ENCODE results near the gene CAB39L.

The CAB39L gene

DNA sequence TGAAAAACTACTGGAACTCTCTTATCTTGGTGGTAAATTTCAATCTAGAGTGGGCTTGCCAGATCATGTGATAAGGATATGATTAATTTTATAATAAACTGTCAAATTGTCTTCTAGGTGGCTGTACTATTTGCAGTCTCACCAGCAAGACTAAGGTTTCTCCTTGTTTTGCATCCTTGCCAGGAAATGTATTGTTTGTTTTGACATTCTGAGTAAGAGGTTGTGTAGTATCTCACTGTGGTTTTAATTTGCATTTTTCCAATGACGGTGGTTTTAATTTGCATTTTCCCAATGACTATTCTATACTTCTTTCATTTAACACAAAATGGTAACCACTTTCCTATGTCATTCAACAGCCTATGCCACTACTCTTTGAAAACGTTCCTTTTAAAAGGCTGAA, 2.0 kb downstream of the CAB39L start:
- no peak for DNase-seq (ENCODE audit: low read depth in 2 of 2)

DNA sequence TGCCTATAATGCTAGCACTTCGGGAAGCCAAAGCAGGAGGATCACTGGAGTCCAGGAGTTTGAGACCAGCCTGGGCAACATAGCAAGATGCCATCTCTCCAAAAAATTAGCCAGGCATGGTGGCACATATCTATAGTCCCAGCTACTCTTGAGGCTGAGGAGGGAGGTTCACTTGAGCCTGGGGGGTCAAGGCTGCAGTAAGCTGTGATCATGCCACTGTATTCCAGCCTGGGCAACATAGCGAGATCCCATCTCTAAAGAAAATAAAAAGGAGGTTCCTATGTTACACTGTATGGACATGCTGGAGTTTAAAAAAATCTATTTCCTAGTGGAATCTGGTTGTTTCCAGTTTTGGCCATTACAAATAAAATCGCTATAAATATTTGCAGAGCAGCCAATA, 2.6 kb downstream of the CAB39L start:
- DNase-seq (ENCODE audit: low read depth in 2 of 2) = no peak

DNA sequence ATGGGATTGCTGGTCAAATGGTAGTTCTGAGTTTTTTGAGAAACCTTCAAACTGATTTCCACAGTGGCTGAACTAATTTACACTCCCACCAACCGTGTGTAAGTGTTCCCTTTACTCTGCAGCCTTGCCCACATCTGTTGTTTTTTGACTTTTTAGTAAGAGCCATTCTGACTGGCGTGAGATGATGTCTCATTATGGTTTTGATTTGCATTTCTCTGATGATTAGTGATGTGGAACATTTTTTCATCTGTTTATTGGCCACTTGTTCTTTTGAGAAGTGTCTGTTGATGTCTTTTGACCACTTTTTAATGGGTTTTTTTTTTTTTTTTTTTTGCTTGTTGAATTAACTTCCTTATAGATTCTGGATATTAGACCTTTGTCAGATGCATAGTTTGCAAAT, 4.3 kb downstream of the CAB39L start:
- DNase-seq (ENCODE audit: low read depth in 2 of 2) = no peak

DNA sequence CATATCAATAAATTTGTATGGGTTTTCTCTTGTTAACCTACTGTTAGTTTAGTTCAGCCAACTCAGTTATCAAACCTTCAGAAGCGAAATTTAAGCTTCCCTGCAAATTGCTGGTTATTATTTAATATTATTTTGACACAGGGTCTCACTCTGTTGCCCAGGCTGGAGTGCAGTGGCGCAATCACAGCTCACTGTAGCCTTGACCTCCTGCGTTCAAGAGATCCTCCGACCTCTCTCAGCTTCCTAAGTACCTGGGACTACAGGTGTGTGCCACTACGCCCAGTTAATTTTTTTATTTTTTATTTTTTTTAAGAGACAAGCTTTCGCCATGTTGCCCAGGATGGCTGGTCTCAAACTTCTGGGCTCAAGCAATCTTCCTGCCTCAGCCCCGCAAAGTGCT, 6.2 kb downstream of the CAB39L start:
- no peak for DNase-seq (ENCODE audit: low read depth in 2 of 2)

DNA sequence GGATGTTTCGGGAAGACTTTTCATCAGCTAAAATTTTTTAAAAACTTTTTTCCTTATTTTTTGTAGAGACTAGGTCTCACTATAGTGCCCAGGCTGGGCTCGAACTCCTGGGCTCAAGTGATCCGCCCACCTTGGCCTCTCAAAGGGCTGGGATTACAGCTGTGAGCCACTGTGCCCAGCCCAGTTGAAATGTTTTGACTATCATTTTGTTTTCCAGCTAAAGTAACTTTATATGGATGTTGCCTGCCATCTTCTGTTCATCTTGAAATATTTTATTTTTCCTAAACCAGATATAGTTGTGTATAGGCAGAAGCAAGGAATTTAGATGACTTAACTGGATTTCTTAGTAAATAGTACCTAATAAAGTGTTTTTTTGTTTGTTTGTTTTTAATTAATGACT, 7.0 kb downstream of the CAB39L start:
- no peak for DNase-seq (ENCODE audit: low read depth in 2 of 2)

DNA sequence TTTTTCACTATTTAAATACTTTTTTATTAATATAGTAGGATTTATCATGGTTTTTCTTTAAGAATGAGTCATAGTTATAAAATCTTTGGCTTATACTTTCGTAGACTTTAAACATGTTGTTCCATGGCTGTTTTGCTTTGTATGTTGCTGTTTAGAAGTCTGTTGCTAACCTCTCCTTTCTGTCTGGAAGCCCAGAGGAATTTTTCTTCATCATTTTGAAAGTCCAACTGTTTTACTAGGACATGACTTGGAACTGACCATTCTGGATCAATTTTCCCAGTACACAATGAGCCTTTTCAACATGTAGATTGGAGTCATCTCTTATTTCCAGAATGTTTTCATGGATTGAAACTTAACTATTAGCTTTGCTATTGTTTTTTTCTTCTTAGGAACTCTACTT, 7.9 kb downstream of the CAB39L start:
- no peak for DNase-seq (ENCODE audit: low read depth in 2 of 2)

DNA sequence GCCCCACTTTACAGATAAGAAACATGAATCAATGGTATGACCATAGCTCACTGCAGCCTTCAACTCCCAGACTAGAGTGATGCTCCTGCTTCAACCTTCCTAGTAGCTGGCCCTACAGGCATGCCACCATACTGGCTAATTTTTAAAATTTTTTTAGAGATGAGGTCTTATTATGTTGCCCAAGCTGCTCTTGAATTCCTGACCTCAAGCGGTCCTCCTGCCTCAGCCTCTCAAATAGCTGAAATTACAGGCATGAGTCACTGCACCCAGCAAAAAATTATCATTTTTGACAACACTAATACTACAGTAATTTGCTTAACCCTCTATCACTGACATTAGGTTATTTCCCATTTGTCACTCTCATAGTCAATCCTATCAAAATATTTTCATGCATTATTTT, 14.7 kb downstream of the CAB39L start:
- DNase-seq (ENCODE audit: low read depth in 2 of 2) = no peak

DNA sequence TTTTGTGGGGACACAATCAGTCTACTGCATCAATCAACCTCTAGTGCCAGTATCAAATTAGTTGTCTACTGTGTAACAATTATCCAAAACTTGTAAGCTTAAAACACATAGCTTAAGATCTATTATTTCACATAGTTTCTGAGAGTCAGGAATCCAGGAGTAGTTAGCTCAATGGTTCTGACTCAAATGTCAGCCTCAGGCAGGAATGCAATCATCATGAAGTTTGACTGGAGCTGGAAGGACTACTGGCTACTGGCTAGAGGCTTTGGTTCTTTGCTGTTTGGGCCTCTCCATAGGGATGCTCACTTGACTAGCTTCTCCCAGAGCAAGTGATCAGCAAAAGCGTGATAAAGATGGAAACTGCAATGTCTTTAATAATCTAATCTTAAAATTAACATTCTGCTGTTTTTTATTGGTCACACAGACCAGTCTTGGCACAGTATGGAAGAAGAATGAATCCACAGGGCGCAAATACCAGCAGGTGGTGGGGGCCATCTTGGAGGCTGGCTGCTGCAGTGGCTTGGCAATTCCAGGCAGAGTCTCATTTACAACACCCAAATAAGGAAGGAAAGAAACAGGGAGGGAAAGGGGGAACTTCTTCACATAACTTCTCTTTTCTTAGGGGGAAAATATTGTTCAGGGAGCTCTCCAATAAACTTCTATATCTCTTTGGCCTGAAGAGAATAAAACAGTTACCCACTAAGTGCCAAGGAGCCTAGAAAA, 15.7 kb downstream of the CAB39L start:
- DNase-seq (ENCODE audit: low read depth in 2 of 2) = no peak

DNA sequence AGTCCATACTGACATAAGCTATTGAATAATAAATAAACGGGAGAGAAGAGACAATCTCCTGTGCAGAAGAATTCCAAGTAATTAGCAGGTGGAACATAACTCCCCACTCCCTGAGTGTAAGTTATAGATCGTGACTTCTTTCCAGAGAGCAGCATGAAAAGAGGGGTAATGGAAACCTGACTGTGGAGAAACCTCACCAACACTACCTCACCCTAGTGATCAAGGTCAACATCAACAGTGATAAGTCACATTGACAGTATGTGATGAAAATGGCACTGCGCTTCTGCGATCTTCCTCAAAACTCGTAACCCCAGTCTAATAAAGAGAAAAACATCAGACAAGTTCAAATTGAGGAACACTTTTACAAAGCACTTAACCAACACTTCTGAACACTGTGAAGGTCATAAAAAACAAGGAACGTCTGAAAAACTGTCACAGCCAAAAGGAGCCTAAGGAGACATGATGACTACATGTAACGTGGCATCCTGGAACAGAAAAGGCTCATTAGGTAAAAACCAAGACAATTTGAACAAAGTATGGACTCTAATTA, 19.8 kb downstream of the CAB39L start:
- no peak for DNase-seq (ENCODE audit: low read depth in 2 of 2)

DNA sequence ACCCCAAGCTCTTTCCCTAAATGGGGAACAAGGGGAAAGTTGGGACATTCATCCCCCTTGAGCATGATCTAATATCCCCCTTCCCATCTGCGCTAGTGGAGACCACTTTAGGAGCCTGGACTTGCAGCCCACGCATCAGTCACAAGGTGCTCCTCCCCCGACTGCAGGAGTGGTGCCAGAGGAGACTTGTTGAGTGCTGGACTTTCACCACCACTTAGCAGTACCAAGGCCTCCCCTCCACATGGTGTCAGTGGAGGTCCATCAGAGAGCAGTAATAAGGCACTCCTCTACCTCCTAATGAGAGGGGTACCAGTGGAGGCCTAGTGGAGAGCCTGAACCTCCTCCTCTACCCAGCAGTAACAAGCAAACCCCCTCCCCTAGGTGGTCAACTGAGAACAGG, 22.5 kb downstream of the CAB39L start:
- peak in 1 of 2 donors; percentile 15 for DNase-seq (ENCODE audit: low read depth in 2 of 2)

DNA sequence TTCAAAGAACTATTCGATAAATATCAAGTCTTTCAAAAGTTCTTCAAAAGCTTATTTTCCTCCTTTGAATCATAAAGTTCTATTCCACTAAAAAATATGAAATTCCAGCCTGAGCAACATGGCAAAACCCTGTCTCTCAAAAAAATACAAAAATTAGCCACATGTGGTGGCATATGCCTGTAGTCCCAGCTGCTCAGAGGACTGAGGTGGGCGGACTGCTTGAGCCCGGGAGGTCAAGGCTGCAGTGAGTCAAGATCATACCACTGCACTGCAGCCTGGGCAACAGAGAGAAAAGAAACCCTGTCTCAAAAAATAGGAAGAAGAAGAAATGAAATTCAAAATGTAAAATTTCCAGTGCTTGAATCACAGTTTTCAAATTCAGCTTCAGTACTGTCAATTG, 24.6 kb downstream of the CAB39L start:
- no peak for DNase-seq (ENCODE audit: low read depth in 2 of 2)

DNA sequence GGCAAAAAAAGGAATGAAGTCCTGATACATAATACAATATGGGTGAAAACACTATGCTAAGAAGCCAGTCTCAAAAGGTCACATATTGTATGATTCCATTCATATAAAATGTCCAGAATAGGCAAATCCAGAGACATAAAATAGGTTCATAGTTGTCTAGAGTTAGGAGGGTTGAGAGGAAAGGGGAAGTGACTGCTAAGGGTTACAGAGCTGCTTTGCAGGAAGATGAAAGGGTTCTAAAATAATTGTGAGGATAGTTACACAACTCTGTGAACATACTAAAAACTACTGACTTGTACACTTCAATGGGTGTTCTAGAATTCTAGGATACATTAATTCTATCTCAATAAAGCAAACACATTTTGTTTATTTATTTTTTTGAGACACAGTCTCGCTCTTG, 25.7 kb downstream of the CAB39L start:
- no peak for DNase-seq (ENCODE audit: low read depth in 2 of 2)

DNA sequence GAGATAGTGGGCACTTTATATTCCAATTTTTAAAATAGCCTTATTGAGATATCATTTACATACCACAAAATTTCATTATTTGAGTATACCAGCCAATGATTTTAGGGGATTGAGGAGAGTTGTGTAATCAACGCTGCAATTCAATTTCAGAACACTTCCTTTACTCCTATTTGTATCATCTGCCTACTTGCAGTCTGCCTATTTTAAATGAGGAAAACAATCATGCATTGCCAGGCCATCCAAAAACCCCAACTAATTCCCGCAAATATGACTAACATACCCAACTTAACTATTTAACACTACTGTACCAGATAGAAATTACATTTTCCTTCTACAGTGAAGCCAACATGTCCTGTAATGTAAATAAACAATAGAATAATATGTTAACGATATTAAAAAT, 26.7 kb downstream of the CAB39L start:
- no peak for DNase-seq (ENCODE audit: low read depth in 2 of 2)

DNA sequence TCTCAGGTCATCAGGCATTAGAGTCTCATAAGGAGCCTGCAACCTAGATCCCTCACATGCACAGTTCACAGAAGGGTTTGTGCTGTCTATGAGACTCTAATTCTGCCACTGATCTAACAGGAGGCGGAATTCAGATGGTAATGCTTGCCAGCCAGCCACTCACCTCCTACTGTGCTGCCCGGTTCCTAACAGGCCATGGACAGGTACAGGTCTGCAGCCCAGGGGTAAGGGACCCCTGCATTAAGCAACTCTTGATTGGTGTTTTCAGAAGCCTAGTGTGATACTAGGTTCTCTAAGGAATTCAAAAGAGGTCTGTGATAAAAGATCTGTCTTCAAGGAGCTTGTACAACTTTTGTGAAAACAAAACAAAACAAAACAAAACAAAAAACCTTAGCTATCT, 31.1 kb downstream of the CAB39L start:
- no peak for DNase-seq (ENCODE audit: low read depth in 2 of 2)

DNA sequence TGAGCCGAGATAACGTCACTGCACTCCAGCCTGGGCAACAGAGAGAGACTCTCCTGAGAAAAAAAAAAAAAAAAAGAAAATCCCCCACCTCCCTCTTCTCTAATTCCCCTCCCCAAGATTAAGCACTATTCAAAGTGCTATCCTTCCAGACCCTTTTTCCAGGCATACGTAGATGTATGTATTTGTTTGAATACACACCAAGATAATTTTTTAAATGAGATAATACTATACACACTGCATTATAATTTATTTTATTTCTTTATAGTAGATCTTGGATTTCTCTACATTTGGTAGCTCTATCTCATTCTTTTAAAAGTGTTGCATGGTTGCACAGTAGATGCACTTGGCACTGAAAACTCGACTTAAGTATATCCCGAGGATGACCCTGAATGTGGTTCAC, 32.5 kb downstream of the CAB39L start:
- no peak for DNase-seq (ENCODE audit: low read depth in 2 of 2)

DNA sequence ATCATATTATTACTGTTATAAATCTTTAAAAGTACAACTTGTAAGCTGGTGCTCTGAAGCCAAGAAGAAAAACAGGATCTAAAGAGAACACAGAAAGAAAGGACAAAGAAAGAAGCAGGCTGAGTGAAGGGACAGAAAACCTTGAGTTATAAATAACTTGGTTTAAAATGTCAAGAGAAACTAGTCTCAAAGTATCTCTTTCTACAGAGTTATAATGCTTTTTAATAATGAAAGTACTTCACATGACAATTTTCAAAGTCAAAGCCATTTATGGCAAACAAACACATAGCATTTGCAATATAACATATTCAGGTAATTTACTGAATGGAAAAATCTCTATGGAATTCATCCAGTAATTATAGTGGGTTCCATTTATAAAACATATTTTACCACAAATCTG, 33.4 kb downstream of the CAB39L start:
- no peak for DNase-seq (ENCODE audit: low read depth in 2 of 2)

DNA sequence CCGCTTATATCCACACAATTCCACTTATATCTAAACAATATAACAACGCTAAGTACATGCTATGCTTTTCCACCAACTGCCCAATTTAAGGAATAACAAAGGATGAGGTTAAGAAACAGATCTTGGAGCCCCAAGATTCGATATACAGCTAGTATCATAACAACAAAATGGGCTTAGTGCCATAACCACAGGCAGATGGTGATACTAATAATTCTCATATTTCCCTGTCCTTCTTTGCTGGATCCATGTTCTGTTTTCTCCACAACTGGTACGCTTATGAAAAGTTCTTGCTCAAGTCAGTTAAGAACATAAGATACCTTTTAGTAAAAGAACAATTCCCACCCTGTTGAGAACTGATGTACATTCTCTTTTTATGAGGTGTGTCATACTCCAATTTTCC, 33.9 kb downstream of the CAB39L start:
- DNase-seq (ENCODE audit: low read depth in 2 of 2) = no peak

DNA sequence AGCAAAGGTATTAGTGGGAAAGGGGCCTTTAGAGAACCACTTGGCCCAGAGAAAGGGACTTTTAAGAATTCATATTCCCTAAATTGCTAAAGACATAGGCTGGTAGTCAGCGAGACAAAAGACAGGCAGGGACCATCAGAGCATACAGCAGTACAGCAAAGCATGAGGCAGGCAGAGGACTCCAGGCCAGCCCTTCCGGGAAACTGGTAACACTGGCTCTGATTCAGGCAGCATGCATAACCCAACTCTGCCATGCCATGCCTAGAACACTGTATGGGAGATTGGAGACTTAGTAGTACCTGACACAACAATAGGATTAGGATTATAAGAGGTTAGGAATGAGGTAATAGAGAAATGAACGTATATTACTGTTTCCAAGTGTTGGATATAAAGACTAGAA, 34.9 kb downstream of the CAB39L start:
- DNase-seq (ENCODE audit: low read depth in 2 of 2) = no peak

DNA sequence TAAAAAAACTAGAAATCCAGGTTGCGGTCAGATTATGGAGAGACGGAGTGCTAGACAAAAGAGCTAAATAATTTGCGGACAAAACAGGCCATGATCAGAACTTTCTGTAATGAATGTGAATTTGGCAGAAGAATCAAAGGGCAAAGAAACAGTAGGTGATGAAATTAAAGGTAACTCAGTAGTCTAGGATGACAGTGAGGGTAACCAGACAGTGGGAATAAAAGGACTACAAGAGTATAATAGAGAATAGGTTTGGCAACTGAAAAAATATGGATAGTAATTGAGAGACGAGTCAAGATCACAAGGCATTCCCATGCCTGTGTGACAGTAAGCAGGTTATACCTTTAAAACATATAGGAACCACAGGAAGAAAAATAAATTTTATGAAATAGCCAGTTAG, 35.9 kb downstream of the CAB39L start:
- no peak for DNase-seq (ENCODE audit: low read depth in 2 of 2)

DNA sequence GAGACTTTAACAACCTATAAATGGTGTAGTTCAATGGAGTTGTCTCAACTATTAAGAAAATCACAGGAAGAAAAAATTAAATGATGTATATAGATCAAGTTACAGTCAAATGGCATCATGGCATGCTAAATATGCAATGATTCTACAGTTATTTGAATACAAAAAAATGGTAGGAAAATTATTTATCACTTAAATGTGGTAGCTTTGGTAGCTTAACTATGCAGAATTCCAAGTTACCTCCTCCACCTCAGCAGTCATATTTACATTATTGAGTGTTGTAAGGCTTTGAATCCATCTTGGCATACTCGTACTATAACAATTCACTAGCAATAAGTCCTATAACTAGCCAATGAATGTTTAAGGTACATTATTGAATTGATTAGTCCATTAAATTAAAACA, 36.8 kb downstream of the CAB39L start:
- no peak for DNase-seq (ENCODE audit: low read depth in 2 of 2)

DNA sequence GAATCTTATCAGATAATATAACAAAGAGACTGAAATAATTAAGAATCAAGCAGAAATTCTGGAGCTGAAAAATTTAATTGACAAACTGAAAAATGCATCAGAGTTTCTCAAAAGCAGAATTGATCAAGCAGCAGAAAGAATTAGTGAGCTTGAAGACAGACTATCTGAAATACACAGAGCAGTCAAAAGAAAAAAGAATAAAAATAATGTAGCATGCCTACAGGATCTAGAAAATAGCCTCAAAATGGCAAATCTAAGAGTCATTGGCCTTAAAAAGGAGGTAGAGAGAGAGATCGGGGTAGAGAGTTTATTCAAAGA, 39.2 kb downstream of the CAB39L start:
- no peak for DNase-seq (ENCODE audit: low read depth in 2 of 2)

DNA sequence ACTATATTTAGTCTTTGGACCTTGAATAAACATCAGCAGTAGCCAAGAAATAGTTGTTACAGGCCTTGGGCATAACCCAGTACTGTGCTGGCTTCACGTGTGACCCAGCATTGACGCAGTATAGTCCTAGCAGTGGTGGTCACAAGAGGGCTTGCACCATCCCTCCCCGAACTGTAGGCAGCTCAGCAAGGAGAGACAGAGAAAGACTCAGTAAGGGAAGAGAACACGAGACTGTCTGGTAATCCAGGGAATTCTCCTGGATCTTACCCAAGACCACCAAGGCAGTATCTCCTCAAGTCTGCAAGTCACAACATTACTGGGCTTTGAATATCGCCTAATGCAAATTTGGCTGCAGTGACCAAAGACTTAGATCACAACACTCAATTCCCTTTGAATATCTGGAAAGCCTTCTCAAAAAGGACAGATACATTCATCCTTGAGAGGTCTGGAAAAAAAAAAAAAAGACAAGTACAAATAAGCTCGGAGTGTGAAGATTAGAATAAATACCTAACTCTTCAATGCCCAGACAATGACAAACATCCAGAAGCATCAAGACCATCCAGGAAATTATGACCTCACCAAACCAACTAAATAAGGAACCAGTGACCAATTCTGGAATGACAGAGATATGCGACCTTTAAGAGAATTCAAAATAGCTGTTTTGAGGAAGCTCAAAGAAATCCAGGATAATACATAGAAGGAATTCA, 39.7 kb downstream of the CAB39L start:
- no peak for DNase-seq (ENCODE audit: low read depth in 2 of 2)

DNA sequence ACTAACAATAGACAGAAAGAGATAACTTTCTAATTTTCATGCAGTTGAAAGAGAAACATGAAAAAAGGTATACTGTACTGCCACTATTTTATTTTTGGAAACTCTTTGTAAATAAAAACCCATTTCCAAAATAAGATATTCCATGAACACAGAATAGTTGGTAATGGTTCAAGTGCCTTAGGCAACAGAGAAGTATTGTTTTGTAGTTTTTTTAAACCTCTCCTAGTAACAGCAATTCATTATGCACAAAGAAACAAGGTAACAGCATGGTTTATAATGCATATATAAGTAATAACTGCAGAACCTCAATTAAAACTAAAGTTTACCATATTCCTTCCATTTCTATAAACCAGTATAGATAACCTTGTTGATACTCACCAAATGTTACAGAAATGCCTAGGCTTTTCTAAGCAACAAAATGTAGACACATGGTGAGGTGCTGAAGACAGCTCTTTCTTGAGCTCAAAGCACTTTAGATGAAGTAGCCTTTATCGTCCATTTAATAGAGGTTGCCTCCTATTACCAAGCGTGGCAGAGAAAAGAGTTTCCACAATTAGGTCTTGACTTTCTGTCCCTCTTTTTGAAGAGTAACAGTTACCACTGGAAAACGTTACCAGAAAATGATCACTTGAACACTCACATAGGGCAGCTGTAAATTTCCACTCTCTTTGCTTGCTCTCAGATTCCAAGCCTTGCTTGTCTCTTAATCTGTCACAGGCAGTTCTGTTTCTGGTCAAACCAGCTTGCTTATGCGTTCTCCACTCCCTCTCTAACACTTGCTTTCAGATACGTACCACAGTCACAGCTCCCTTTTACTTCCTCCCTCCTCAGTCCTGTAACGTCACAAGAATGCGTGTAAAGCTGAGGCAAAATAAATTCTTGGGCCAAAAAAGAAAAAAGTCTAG, 42.9 kb downstream of the CAB39L start:
- no peak for DNase-seq (ENCODE audit: low read depth in 2 of 2)
